HCT116 (cell line): ENCODE data around the gene EIF3L. TPM values are rescaled to one million over a fixed set of nuclear protein-coding genes. Genes with fewer than 3 reads are reported as not detected.

Source experiments
- ATAC-seq: fragments of 200-7000 bp; cut with Tn5 transposase; 2 replicates; pipeline ENCODE4 v1.9.1; 2020; ENCODE audit warnings: mild to moderate bottlenecking, moderate library complexity
- BruUV-seq: library from RNA; stranded (reverse); fragments of 400-500 nt; replicated peaks from 2 replicates; lab custom pipeline; 2021; lab: Mats Ljungman, UMichigan
- CTCF ChIA-PET: fragments of 300-600 bp; sonication (Branson Sonifier 250); formaldehyde crosslinking; loops from one replicate; lab custom pipeline; 2021; ENCODE audit warnings: antibody characterized with exemption; lab: Charles Lee
- POLR2A ChIA-PET: fragments of 300-600, 350-600 bp; sonication (Branson Sonifier 250); formaldehyde crosslinking; loops from one replicate; lab custom pipeline; 2021; ENCODE audit warnings: antibody characterized with exemption; lab: Charles Lee
- RAD21 ChIA-PET, 2 experiments: fragments of 300-600 bp; sonication (Branson Sonifier 250); formaldehyde crosslinking; loops; one replicate each; lab custom pipeline; 2023; ENCODE audit warnings: low total read pairs in 2 of 2; ENCODE audit not compliant: uncharacterized antibody in 2 of 2, unreplicated experiment in 2 of 2, low non-redundant PET in 1 of 2; lab: Charles Lee
- DNase-seq: peaks from one replicate; pipeline ENCODE4 v3.0.0-alpha.2; 2010; ENCODE audit warnings: low read depth, low spot score
- H2AFZ ChIP-seq: fragments of 200-600 bp; shearing (Covaris generic), sonication (generic); 2 replicates; pipeline ENCODE4 v1.6.1; 2017; ENCODE audit warnings: low read depth, mixed run types, mixed read lengths, antibody characterized with exemption, low read length; ENCODE audit not compliant: poor library complexity, severe bottlenecking
- H3K27ac ChIP-seq: 2 replicates; pipeline ENCODE4 v1.5.1; 2012; ENCODE audit warnings: low read depth, low read length
- H3K27me3 ChIP-seq: fragments of 200-600 bp; sonication (generic); 2 replicates; pipeline ENCODE4 v1.6.1; 2016; ENCODE audit warnings: mixed run types, low read length, mixed read lengths; ENCODE audit not compliant: insufficient read depth
- H3K36me3 ChIP-seq, 2 experiments: fragments of 200-500 bp in 1 of 2; fragments of 200-600 bp in 1 of 2; sonication (Bioruptor generic) in 1 of 2; sonication (generic) in 1 of 2; 2 replicates each; pipeline versions ENCODE4 v1.5.1 to v1.6.1; 2014 to 2016; ENCODE audit warnings: low read length in 2 of 2, inconsistent platforms in 1 of 2, mixed read lengths in 1 of 2, mixed run types in 1 of 2; ENCODE audit not compliant: insufficient read depth in 2 of 2, control insufficient read depth in 1 of 2
- H3K4me1 ChIP-seq, 2 experiments: fragments of 200-600 bp in 1 of 2; sonication (generic) in 1 of 2; 2 replicates each; pipeline versions ENCODE4 v1.5.1 to v1.6.1; 2012 to 2017; ENCODE audit warnings: low read length in 2 of 2, inconsistent platforms in 1 of 2, mild to moderate bottlenecking in 1 of 2, mixed read lengths in 1 of 2, mixed run types in 1 of 2, moderate library complexity in 1 of 2; ENCODE audit not compliant: insufficient read depth in 2 of 2, control insufficient read depth in 1 of 2
- H3K4me2 ChIP-seq: fragments of 200-600 bp; sonication (generic); 2 replicates; pipeline ENCODE4 v1.6.1; 2017; ENCODE audit warnings: mixed run types, low read length, mixed read lengths
- H3K4me3 ChIP-seq, 2 experiments: fragments of 200-600 bp in 1 of 2; sonication (generic) in 1 of 2; replicated peaks in 1 of 2; 2 replicates each; pipeline ENCODE4 v1.5.1; 2011 to 2016; ENCODE audit warnings: low read length in 2 of 2, control low read depth in 1 of 2, low read depth in 1 of 2, mild to moderate bottlenecking in 1 of 2, mixed read lengths in 1 of 2, mixed run types in 1 of 2
- H3K79me2 ChIP-seq: fragments of 200-600 bp; sonication (generic); 2 replicates; pipeline ENCODE4 v1.6.1; 2017; ENCODE audit warnings: mild to moderate bottlenecking, mixed run types, low read length, moderate library complexity, mixed read lengths; ENCODE audit not compliant: insufficient read depth
- H3K9ac ChIP-seq: fragments of 200-600 bp; sonication (generic); 2 replicates; pipeline ENCODE4 v1.6.1; 2016; ENCODE audit warnings: low read length, mixed read lengths
- H3K9me2 ChIP-seq: fragments of 200-600 bp; sonication (generic), shearing (Covaris generic); 2 replicates; pipeline ENCODE4 v1.6.1; 2017; ENCODE audit warnings: mixed run types, mild to moderate bottlenecking, moderate library complexity; ENCODE audit not compliant: insufficient read depth
- H3K9me3 ChIP-seq, 2 experiments: fragments of 200-500 bp in 1 of 2; fragments of 200-600 bp in 1 of 2; sonication (Bioruptor generic) in 1 of 2; sonication (generic) in 1 of 2; 2 replicates each; pipeline ENCODE4 v1.6.1; 2014 to 2017; ENCODE audit warnings: low read length in 2 of 2, mixed read lengths in 2 of 2, inconsistent platforms in 1 of 2, low read depth in 1 of 2, mild to moderate bottlenecking in 1 of 2, mixed run types in 1 of 2, moderate library complexity in 1 of 2; ENCODE audit not compliant: control insufficient read depth in 1 of 2, insufficient read depth in 1 of 2
- H4K20me1 ChIP-seq: fragments of 200-600 bp; sonication (generic), shearing (Covaris generic); 2 replicates; pipeline ENCODE4 v1.6.1; 2017; ENCODE audit warnings: mixed run types, mild to moderate bottlenecking, moderate library complexity; ENCODE audit not compliant: insufficient read depth
- ATF3 ChIP-seq: IDR thresholded peaks from 2 replicates; pipeline ENCODE4 v1.6.1; 2012
- ELF1 ChIP-seq: IDR thresholded peaks from 2 replicates; pipeline ENCODE4 v1.6.1; 2012; ENCODE audit warnings: low read depth, borderline replicate concordance
- EZH2 ChIP-seq: fragments of 200-600 bp; sonication (generic); IDR thresholded peaks from 2 replicates; pipeline ENCODE4 v1.6.1; 2017; ENCODE audit warnings: antibody characterized with exemption, mixed run types
- EZH2phosphoT487 ChIP-seq: fragments of 200-600 bp; IDR thresholded peaks from 2 replicates; pipeline ENCODE4 v1.6.1; 2018; ENCODE audit warnings: antibody characterized with exemption, borderline replicate concordance
- FOSL1 ChIP-seq: IDR thresholded peaks from 2 replicates; pipeline ENCODE4 v1.6.1; 2012; ENCODE audit warnings: low read depth
- POLR2AphosphoS5 ChIP-seq: IDR thresholded peaks from 2 replicates; pipeline ENCODE4 v1.6.1; 2011; ENCODE audit warnings: mild to moderate bottlenecking, low read depth, low read length, moderate library complexity
- TCF7L2 ChIP-seq: IDR thresholded peaks from 2 replicates; pipeline ENCODE4 v1.7.0; 2011; ENCODE audit warnings: borderline replicate concordance, inconsistent platforms; ENCODE audit not compliant: insufficient read depth, insufficient read length; ENCODE audit errors: extremely low read depth
- ZBTB33 ChIP-seq: IDR thresholded peaks from 2 replicates; pipeline ENCODE4 v1.6.1; 2011; ENCODE audit warnings: mild to moderate bottlenecking, low read length, moderate library complexity; ENCODE audit not compliant: insufficient replicate concordance; ENCODE audit errors: extremely low read depth
- intact Hi-C: fragments of 100-400 bp; cut with micrococcal nuclease; formaldehyde crosslinking; loops from 2 replicates; pipeline ENCODE4 v1.10.0; 2022
- total RNA-seq: library from RNA; stranded (reverse); gene quantifications from one replicate; pipeline ENCODE4 v1.2.1, GENCODE V29; 2021; ENCODE audit not compliant: unreplicated experiment

Gene EIF3L
- total RNA-seq, 1 experiment from 2014 or later, result 687 TPM

- ATAC-seq (no peak), DNase-seq (no peak)
- ChIA-PET RAD21 (no interaction called here), CTCF (interaction anchor here (1.1 kb wide), 1 partner anchor 11 kb away, joined by 4 read pairs; no protein-coding TSS in a partner anchor), POLR2A (no interaction called here)
- Histone ChIP-seq H3K79me2 (peaks cover 100% of the 10 kb centered on the region), H3K27me3 (no peaks in the 10 kb centered on the region), H3K9me3 (no peaks in the 10 kb centered on the region), H4K20me1 (peaks cover 10% of the 10 kb centered on the region; the same call in 1 of the 2 replicates), H2AFZ (no peak overlapping the region), H3K27ac (no peak overlapping the region), H3K4me1 (peaks cover 10 to 20% of the 10 kb centered on the region in 2 experiments), H3K36me3 (peaks cover 45 to 60% of the 10 kb centered on the region in 2 experiments; a peak in 3 of 4 replicates), H3K4me3 (no peak overlapping the region), H3K9me2 (no peaks in the 10 kb centered on the region), H3K9ac (no peak overlapping the region), H3K4me2 (no peak overlapping the region)
- TF ChIP-seq ATF3, result no peak
- no peak for TF ChIP-seq EZH2phosphoT487
- no peak for TF ChIP-seq ZBTB33
- no peak for TF ChIP-seq TCF7L2
- no peak for TF ChIP-seq EZH2
- TF ChIP-seq FOSL1, result no peak
- TF ChIP-seq POLR2AphosphoS5, result no peak
- TF ChIP-seq ELF1, result no peak
- intact Hi-C loops, result no loop called here
- BruUV-seq, result no TSS peak
Measured at GRCh38 chr22:37852418-37852817, 3.2 kb downstream of the EIF3L start.
